Measurements from ENCODE around the gene PVALEF.

- TF ChIP-seq, protein P1, sequence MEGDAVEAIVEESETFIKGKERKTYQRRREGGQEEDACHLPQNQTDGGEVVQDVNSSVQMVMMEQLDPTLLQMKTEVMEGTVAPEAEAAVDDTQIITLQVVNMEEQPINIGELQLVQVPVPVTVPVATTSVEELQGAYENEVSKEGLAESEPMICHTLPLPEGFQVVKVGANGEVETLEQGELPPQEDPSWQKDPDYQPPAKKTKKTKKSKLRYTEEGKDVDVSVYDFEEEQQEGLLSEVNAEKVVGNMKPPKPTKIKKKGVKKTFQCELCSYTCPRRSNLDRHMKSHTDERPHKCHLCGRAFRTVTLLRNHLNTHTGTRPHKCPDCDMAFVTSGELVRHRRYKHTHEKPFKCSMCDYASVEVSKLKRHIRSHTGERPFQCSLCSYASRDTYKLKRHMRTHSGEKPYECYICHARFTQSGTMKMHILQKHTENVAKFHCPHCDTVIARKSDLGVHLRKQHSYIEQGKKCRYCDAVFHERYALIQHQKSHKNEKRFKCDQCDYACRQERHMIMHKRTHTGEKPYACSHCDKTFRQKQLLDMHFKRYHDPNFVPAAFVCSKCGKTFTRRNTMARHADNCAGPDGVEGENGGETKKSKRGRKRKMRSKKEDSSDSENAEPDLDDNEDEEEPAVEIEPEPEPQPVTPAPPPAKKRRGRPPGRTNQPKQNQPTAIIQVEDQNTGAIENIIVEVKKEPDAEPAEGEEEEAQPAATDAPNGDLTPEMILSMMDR (IDR thresholded peaks at IDR 0.05) = no peak
- TF ChIP-seq POLR2AphosphoS5 (IDR thresholded peaks at IDR 0.05) = no peak
Measured at GRCh38 chr17:81120695-81121621, 44.3 kb upstream of the PVALEF start.

Measured in prostate gland (tissue), 2 donors.